Measurements from ENCODE around the gene MVP.
A peak's percentile ranks its signal among the peaks of the same experiment; 100 is the strongest.
"Not testable (repeated sequence)": the region's sequence is repeated elsewhere in the genome, so short reads cannot be mapped to it uniquely, and the experiment has no call there.

Gene MVP

GRCh38 chr16:29843931-29844330 is 23.7 kb downstream of the MVP start:
- no peak for DNase-seq (ENCODE audit: low spot score)

- no peak for DNase-seq (ENCODE audit: low spot score)
These were observed 24.5 kb downstream of the MVP start for GRCh38 chr16:29844575-29845331.

GRCh38 chr16:29845656-29846055 is 25.4 kb downstream of the MVP start:
- no peak for DNase-seq (ENCODE audit: low spot score)

GRCh38 chr16:29848420-29849297 is 28.4 kb downstream of the MVP start:
- peak; percentile 81 for DNase-seq (ENCODE audit: low spot score)

GRCh38 chr16:29849505-29849904 is 29.2 kb downstream of the MVP start:
- DNase-seq (ENCODE audit: low spot score) = no peak

GRCh38 chr16:29850998-29851397 is 30.7 kb downstream of the MVP start:
- no peak for DNase-seq (ENCODE audit: low spot score)

GRCh38 chr16:29852654-29853053 is 32.4 kb downstream of the MVP start:
- DNase-seq (ENCODE audit: low spot score) = no peak

- no peak for DNase-seq (ENCODE audit: low spot score)
These were observed 34.3 kb downstream of the MVP start for GRCh38 chr16:29854520-29855100.

- no peak for DNase-seq (ENCODE audit: low spot score)
These were observed 37.0 kb downstream of the MVP start for GRCh38 chr16:29857133-29857760.

- DNase-seq (ENCODE audit: low spot score) = no peak
These were observed 38.0 kb downstream of the MVP start for GRCh38 chr16:29858149-29858849.

GRCh38 chr16:29858974-29859373 is 38.7 kb downstream of the MVP start:
- DNase-seq (ENCODE audit: low spot score) = no peak

- no peak for DNase-seq (ENCODE audit: low spot score)
These were observed 40.0 kb downstream of the MVP start for GRCh38 chr16:29860218-29860617.

- DNase-seq (ENCODE audit: low spot score) = peak; percentile 56
These were observed 42.2 kb downstream of the MVP start for GRCh38 chr16:29862383-29862883.

GRCh38 chr16:29862884-29863668 is 42.8 kb downstream of the MVP start, which contains the start of gene CDIPT:
CDIPT (minus strand) TSS chr16:29863226; CDS start chr16:29862857, 369 bp downstream.
- peak; percentile 99 for DNase-seq (ENCODE audit: low spot score)

GRCh38 chr16:29863669-29863984 is 43.4 kb downstream of the MVP start:
- no peak for DNase-seq (ENCODE audit: low spot score)

GRCh38 chr16:29864205-29864604 is 43.9 kb downstream of the MVP start:
- no peak for DNase-seq (ENCODE audit: low spot score)

- DNase-seq (ENCODE audit: low spot score) = peak; percentile 22
These were observed 48.2 kb downstream of the MVP start for GRCh38 chr16:29868396-29869009.

- not testable (repeated sequence) for DNase-seq (ENCODE audit: low spot score)
These were observed 48.8 kb downstream of the MVP start for GRCh38 chr16:29869067-29869466.

GRCh38 chr16:29871822-29872546 is 51.7 kb downstream of the MVP start:
- no peak for DNase-seq (ENCODE audit: low spot score)

GRCh38 chr16:29873319-29873718 is 53.1 kb downstream of the MVP start:
- DNase-seq (ENCODE audit: low spot score) = no peak

Measured in hematopoietic multipotent progenitor cell treated with erythropoietin and hydrocortisone succinate and interleukin-3 and kit ligand, for 17 days (in vitro differentiated cells).